Activated CD4-positive, alpha-beta T cell treated with anti-CD3 and anti-CD28 coated beads for 36 hours (primary cell): ENCODE results near the gene PARS2. TPM values are rescaled to one million over a fixed set of nuclear protein-coding genes. Genes with fewer than 3 reads are reported as not detected.

Experiments used
- ATAC-seq: fragments of 200-7000 bp; cut with Tn5 transposase; one replicate; pipeline ENCODE4 v1.10.0; 2021; ENCODE audit warnings: mild to moderate bottlenecking, moderate library complexity
- CTCF ChIA-PET: fragments of 350-600 bp; sonication (Branson Sonifier 250); formaldehyde crosslinking; loops from one replicate; lab custom pipeline; 2021; ENCODE audit warnings: antibody characterized with exemption; lab: Charles Lee
- POLR2A ChIA-PET: fragments of 350-600 bp; sonication (Branson Sonifier 250); formaldehyde crosslinking; loops from one replicate; lab custom pipeline; 2021; ENCODE audit warnings: antibody characterized with exemption, inconsistent platforms; lab: Charles Lee
- DNase-seq: peaks from one replicate; pipeline ENCODE4 v3.0.0-alpha.2; 2020
- H3K27ac Mint-ChIP-seq: one replicate; pipeline ENCODE4 v1.8.0; 2021; ENCODE audit warnings: mixed read lengths
- H3K27me3 Mint-ChIP-seq: one replicate; pipeline ENCODE4 v1.8.0; 2021; ENCODE audit warnings: mixed read lengths
- H3K36me3 Mint-ChIP-seq: one replicate; pipeline ENCODE4 v1.8.0; 2021; ENCODE audit warnings: low read depth, mixed read lengths
- H3K4me1 Mint-ChIP-seq: one replicate; pipeline ENCODE4 v1.8.0; 2021; ENCODE audit warnings: mixed read lengths
- H3K4me3 Mint-ChIP-seq: one replicate; pipeline ENCODE4 v1.8.0; 2021; ENCODE audit warnings: mild to moderate bottlenecking, moderate library complexity, mixed read lengths
- H3K9me3 Mint-ChIP-seq: one replicate; pipeline ENCODE4 v1.8.0; 2021; ENCODE audit warnings: low read depth, mixed read lengths
- intact Hi-C, 2 experiments: fragments of 100-400 bp; cut with DNase I in 1 of 2; cut with micrococcal nuclease in 1 of 2; formaldehyde crosslinking; loops; one replicate each; pipeline versions ENCODE4 v1.14.2 to v1.15.1; 2022 to 2024; cut with DNase I, micrococcal nuclease
- total RNA-seq, 2 experiments: library from RNA; stranded (reverse); gene quantifications; one replicate each; pipeline ENCODE4 v1.2.3, GENCODE V29; 2021

PARS2 gene
- total RNA-seq, 2 experiments from 2014 or later: 6.3 to 6.8 TPM

DNA sequence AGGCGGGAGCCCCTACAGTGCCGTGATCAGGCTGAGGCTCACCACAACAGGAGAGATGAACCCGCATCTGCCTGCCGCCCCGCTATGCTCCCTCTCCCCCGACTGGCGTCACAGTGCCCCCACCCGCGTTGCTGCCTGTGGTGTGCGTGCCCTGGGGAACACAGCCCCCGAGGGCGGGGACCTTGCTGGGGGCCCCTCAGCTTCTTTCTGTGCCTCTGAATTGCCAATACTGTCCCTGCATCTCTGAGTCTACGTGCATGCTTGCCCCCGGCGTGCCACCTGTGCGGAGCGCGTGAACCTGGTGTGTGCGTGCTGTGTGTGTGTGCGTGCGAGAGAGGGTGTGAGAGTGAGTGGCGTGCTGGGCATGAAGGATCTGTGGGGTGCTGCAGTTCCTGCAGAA lies 10.3 kb downstream of the PARS2 start:
- H3K36me3 Mint-ChIP-seq: peaks cover 15% of the 10 kb centered on the region
- CTCF ChIA-PET: no interaction called here
- DNase-seq: no peak
- no peak overlapping the region for H3K27ac Mint-ChIP-seq
- intact Hi-C loops: no loop called here
- H3K9me3 Mint-ChIP-seq: no peaks in the 10 kb centered on the region
- no peaks in the 10 kb centered on the region for H3K27me3 Mint-ChIP-seq
- H3K4me3 Mint-ChIP-seq: no peak overlapping the region
- POLR2A ChIA-PET: no interaction called here
- H3K4me1 Mint-ChIP-seq: no peaks in the 10 kb centered on the region
- no peak for ATAC-seq

DNA sequence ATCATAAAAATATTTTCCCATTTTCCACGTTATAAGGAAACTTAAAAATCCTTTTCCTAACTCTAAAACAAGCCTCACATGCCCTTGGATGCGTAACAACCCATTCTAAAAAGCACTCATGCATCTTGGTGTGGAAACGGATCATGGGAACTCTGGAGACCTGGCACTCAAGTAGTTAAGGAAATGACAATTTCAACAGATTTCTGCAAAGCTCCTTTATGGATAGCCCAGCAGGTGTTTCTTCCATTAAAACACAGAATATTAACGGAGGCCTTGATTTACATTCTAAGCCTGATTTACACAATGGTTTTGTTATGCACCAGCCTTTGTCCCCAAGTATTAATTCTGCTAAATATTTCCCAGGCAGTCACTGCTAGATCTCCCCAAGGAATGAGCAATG lies 12.9 kb downstream of the PARS2 start:
- Mint-ChIP-seq H3K9me3 (no peaks in the 10 kb centered on the region), H3K27me3 (no peaks in the 10 kb centered on the region), H3K36me3 (peaks cover 4% of the 10 kb centered on the region), H3K4me3 (no peak overlapping the region), H3K27ac (no peak overlapping the region), H3K4me1 (no peaks in the 10 kb centered on the region)
- CTCF ChIA-PET: interaction anchor here (0.6 to 0.9 kb wide), 4 partner anchors 27 to 262 kb away, joined by 3 read pairs; no protein-coding TSS in a partner anchor
- POLR2A ChIA-PET: no interaction called here
- intact Hi-C loops: no loop called here
- DNase-seq (no peak), ATAC-seq (no peak)

DNA sequence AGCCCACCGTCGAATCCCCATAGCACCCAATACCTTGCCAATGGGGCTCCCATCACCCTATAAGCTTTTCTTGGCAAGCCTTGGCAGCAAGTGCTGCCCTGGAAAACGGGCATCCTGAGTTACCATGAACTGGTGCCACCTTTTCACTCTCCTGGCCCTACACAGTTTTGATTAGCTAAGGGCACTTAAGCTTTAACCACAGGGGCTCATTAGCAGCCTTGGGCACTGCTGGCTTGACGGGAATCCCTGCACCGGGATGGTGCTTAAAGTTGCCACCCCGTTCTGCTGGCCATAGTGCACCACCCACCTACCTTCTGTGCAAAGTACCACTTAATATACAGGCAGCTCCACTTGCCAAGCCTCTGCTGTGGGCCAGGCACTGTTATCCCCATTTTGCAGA lies 13.7 kb downstream of the PARS2 start:
- H3K27ac Mint-ChIP-seq: no peak overlapping the region

DNA sequence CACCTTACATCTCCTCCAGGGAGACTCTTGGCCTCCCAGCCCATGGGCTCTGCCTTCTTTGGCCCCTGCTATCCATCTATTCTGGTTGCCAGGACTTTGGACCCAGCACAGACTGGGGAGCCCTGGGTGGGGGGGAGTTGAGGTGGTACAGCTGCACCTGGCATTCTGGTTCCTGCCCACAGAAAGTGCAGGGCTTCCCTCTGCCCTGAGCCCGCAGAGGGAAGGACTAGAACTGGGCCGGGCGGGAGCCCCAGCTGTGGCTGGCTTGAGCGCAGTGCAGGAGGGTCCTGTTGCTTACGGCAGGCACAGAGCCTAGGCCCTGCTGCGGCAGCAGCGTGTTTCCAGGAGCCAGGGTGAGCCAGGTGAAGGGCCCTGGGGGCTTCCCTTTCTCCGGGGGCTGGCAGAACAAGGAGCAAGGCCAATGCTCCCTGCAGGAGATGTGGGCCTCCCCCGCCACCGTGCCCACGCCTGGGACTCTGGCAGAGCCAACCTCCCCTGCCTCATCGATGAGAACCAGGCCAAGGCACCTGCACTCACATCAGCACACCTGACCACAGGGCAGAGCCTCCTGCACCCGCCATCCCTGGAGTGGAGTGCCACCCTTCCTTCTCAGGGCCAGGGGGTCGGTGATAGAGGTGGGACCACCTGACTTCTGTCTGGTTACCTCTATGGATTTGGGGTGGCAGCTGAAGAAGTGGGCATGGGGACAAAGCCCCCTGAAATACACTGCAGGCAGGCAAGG lies 16.1 kb downstream of the PARS2 start:
- Mint-ChIP-seq H3K4me3 (no peak overlapping the region), H3K36me3 (peaks cover 3% of the 10 kb centered on the region), H3K9me3 (no peaks in the 10 kb centered on the region), H3K27ac (no peak overlapping the region), H3K4me1 (no peaks in the 10 kb centered on the region), H3K27me3 (no peaks in the 10 kb centered on the region)
- ATAC-seq: no peak
- ChIA-PET CTCF (no interaction called here), POLR2A (no interaction called here)
- no peak for DNase-seq
- intact Hi-C loops: no loop called here

More for the DNA sequence above, 13.7 kb downstream of the PARS2 start:
- no peaks in the 10 kb centered on the region for H3K4me1 Mint-ChIP-seq
- ATAC-seq: no peak
- ChIA-PET CTCF (interaction anchor here (0.9 kb wide), 1 partner anchor 26 kb away, joined by 3 read pairs; no protein-coding TSS in a partner anchor), POLR2A (no interaction called here)
- DNase-seq: no peak
- H3K36me3 Mint-ChIP-seq: no peaks in the 10 kb centered on the region
- no peak overlapping the region for H3K4me3 Mint-ChIP-seq
- no peaks in the 10 kb centered on the region for H3K9me3 Mint-ChIP-seq
- no peaks in the 10 kb centered on the region for H3K27me3 Mint-ChIP-seq
- intact Hi-C loops: no loop called here

DNA sequence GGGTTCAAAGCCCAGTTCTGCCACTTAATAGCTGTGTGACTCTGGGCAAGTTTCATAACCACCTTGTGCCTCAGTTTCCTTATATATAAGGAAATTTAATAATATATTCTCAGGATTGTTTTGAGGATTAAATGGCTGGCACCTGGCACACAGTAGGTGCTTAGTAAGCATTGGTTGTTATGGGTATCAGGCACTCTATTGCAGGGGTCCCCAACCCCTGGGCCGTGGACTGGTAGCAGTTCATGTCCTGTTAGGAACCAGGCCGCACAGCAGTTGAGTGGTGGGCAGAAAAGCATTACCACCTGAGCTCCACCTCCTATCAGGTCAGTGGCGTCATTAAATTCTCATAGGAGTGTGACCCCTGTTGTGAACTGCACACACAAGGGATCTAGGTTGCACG lies 18.5 kb downstream of the PARS2 start:
- Mint-ChIP-seq H3K36me3 (peaks cover 14% of the 10 kb centered on the region), H3K27me3 (no peaks in the 10 kb centered on the region), H3K4me3 (no peak overlapping the region), H3K4me1 (no peaks in the 10 kb centered on the region), H3K9me3 (no peaks in the 10 kb centered on the region), H3K27ac (no peak overlapping the region)
- intact Hi-C loops: no loop called here
- ATAC-seq (no peak), DNase-seq (no peak)
- CTCF ChIA-PET: interaction anchor here (0.8 kb wide), 1 partner anchor 11 kb away, joined by 3 read pairs; no protein-coding TSS in a partner anchor
- POLR2A ChIA-PET: no interaction called here

DNA sequence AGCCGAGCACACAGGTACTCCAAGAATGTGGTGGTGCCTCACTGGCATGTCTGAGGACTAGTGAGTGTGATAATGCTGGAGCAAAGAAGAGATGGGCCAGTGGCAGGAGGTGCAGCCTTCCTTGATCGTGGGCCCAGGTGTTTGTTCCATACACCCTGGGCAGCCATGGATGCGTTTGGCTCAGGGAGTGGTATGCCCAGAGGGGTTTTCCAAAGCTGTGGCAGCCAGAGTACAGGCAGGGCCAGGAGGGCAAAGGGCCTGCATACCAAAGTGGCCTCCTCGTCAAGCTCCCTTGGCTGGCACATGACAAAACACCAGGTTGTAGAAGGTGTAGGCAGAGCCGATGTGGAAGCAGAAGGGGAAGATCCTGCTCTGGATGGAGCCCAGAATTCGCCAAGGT lies 19.0 kb downstream of the PARS2 start:
- ATAC-seq (no peak), DNase-seq (no peak)
- no peak overlapping the region for H3K4me3 Mint-ChIP-seq
- CTCF ChIA-PET: no interaction called here
- no peaks in the 10 kb centered on the region for H3K4me1 Mint-ChIP-seq
- no peaks in the 10 kb centered on the region for H3K27me3 Mint-ChIP-seq
- H3K36me3 Mint-ChIP-seq: peaks cover 18% of the 10 kb centered on the region
- no peak overlapping the region for H3K27ac Mint-ChIP-seq
- POLR2A ChIA-PET: no interaction called here
- H3K9me3 Mint-ChIP-seq: no peaks in the 10 kb centered on the region
- intact Hi-C loops: no loop called here

DNA sequence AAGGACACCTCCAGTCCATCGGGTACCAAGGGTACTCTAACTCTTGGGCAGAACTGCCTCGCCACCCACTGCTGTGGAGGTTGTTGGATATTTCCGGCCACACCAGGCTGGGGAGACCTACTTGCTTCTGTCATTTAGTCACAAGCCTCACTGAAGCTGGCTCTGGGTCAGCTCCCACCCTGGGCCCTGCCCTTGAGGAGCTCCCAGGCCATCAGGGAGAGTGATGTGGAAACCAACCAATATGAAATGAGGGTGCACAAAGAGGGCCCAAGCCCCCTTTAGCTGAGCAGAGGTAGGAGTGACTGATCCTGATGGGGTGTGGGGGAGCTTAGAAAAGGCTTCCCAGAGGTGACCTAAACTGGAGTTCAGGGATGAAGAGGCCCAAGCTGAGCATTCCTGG lies 19.6 kb downstream of the PARS2 start:
- no peaks in the 10 kb centered on the region for H3K9me3 Mint-ChIP-seq
- H3K4me1 Mint-ChIP-seq: no peaks in the 10 kb centered on the region
- DNase-seq: no peak
- H3K27ac Mint-ChIP-seq: no peak overlapping the region
- POLR2A ChIA-PET: no interaction called here
- CTCF ChIA-PET: no interaction called here
- ATAC-seq: no peak
- H3K4me3 Mint-ChIP-seq: no peak overlapping the region
- no peaks in the 10 kb centered on the region for H3K27me3 Mint-ChIP-seq
- intact Hi-C loops: no loop called here
- peaks cover 22% of the 10 kb centered on the region for H3K36me3 Mint-ChIP-seq

DNA sequence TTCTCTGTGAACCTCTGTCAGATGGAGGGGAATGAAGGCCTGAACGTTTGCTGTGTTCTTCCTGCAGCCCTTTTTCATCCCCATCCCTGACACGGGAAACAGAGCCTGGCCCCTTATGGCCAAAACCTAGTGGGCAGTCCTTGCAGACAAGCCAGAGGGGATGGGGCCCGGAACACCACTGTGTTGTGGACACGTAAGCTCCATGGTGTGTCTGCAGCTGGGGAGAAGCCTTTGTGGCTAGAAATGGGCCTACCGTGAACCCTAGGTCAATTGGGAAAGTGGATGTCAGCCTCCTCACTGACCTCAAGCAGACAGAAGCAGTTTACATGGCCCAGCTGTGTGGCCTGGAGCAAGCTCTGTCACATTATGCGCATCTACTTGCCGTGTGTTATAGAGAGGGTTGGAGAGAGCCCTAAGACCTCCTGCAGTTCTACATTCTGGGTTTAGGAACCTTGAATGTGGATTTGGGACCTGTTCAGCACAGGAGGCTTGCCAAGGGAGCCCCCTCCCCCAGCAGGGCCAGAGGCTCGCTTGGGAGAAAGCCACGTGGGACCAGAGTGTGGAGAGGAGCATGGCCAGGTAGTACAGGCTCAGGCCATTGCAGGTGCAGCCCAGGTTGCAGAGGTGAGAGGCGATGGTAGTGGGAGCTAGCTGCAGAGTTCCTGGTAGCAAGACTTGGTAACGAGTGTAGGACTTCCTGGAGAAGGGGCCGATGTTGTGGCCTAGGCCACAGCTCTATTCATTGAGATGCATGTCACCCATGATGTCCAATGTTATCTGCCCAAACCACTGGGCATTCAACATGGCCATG lies 20.7 kb downstream of the PARS2 start:
- H3K27ac Mint-ChIP-seq: no peak overlapping the region

DNA sequence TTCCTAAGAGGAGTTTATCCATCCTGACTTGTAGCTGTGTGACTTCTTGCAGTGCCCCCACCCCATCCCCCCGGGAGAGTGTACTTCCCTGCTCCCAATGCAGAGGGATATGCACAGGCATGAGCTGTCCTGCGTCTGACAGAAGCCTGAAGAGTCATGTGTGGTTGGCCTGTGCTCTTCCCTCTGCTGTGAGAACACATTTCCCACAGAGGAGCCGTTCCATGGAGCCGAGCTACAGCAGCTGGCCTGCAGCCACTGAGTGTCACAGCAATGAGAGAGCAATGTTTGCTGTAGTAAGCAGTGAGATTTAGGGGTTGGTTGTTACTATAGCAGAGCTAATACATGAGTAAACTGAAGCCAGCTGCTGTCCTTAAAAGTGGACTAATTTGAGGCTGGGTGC lies 22.0 kb downstream of the PARS2 start:
- H3K9me3 Mint-ChIP-seq: no peaks in the 10 kb centered on the region
- H3K27me3 Mint-ChIP-seq: no peaks in the 10 kb centered on the region
- H3K4me1 Mint-ChIP-seq: no peaks in the 10 kb centered on the region
- DNase-seq (no peak), ATAC-seq (no peak)
- H3K27ac Mint-ChIP-seq: no peak overlapping the region
- peaks cover 37% of the 10 kb centered on the region for H3K36me3 Mint-ChIP-seq
- no peak overlapping the region for H3K4me3 Mint-ChIP-seq
- POLR2A ChIA-PET: no interaction called here
- CTCF ChIA-PET: interaction anchor here (0.5 kb wide), 1 partner anchor 319 kb away, joined by 4 read pairs; no protein-coding TSS in a partner anchor
- intact Hi-C loops: no loop called here

More for the DNA sequence above, 20.7 kb downstream of the PARS2 start:
- POLR2A ChIA-PET: no interaction called here
- ATAC-seq (no peak), DNase-seq (no peak)
- Mint-ChIP-seq H3K27me3 (no peaks in the 10 kb centered on the region), H3K4me3 (no peak overlapping the region), H3K4me1 (no peaks in the 10 kb centered on the region), H3K9me3 (no peaks in the 10 kb centered on the region), H3K36me3 (peaks cover 28% of the 10 kb centered on the region)
- CTCF ChIA-PET: no interaction called here
- intact Hi-C loops: no loop called here

DNA sequence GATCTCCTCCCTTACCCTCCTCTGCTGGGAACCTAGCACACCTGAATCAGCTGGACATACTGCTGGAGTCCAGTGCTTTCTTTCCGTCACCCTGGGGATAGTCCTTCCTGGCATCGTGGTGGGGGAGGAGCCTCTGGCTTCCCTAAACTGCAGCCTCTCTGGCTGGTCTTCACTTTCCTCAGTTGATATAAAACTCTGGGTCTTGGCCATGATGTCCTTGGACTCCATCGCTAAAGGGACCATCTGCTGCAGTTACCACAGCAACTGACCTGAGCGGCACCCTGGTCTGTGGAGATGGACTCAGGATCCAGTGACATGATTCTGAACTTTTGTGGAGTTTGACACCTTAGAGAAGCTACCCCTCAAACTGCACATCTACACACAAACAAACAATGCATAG lies 22.8 kb downstream of the PARS2 start:
- ChIA-PET CTCF (interaction anchor here (0.5 kb wide), 1 partner anchor 318 kb away, joined by 4 read pairs; no protein-coding TSS in a partner anchor), POLR2A (no interaction called here)
- intact Hi-C loops: no loop called here
- Mint-ChIP-seq H3K27ac (no peak overlapping the region), H3K4me3 (no peak overlapping the region), H3K27me3 (no peaks in the 10 kb centered on the region), H3K9me3 (no peaks in the 10 kb centered on the region), H3K36me3 (peaks cover 45% of the 10 kb centered on the region), H3K4me1 (no peaks in the 10 kb centered on the region)
- no peak for ATAC-seq
- DNase-seq: no peak

DNA sequence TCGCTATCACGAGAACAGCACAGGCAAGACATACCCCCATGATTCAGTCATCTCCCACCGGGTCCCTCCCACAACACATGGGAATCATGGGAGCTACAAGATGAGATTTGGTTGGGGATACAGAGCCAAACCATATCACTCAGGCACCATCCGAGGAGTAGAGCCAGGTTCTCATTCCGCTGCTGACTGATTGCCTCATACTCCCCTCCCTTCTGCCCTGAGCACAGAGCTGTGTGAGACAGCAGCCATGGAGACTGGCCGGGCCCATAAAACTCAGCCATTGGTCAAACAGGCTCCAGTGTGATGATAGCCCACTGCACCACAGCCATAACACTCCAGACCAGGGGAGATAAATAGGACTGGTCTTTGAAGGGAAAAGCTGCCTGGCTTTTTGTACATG lies 26.1 kb downstream of the PARS2 start:
- H3K27ac Mint-ChIP-seq: no peak overlapping the region
- POLR2A ChIA-PET: no interaction called here

DNA sequence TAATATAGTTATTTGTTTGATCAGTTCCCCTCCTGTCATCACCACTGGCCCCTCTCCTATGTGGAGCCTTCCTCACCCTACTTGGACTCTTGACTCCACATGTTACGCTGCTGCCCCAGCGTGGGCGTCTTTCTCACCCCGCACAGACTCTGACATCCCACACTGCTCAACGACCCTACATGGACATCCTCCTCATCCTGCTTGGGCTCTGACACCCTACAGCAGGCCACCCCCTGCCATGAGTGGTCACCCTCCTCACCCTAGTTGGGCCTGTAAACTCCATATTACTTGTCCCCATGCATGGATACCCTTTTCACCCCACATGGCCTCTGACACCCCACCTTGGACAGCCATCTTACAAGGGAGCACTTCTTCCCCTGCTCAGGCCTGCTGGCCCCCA lies 27.6 kb downstream of the PARS2 start:
- Mint-ChIP-seq H3K27me3 (no peaks in the 10 kb centered on the region), H3K9me3 (no peaks in the 10 kb centered on the region), H3K4me3 (no peak overlapping the region), H3K36me3 (peaks cover 51% of the 10 kb centered on the region), H3K27ac (no peak overlapping the region), H3K4me1 (no peaks in the 10 kb centered on the region)
- ATAC-seq (no peak), DNase-seq (no peak)
- ChIA-PET POLR2A (no interaction called here), CTCF (no interaction called here)
- intact Hi-C loops: no loop called here

More for the DNA sequence above, 26.1 kb downstream of the PARS2 start:
- no peaks in the 10 kb centered on the region for H3K4me1 Mint-ChIP-seq
- peaks cover 53% of the 10 kb centered on the region for H3K36me3 Mint-ChIP-seq
- intact Hi-C loops: no loop called here
- H3K4me3 Mint-ChIP-seq: no peak overlapping the region
- DNase-seq (no peak), ATAC-seq (no peak)
- H3K27me3 Mint-ChIP-seq: no peaks in the 10 kb centered on the region
- CTCF ChIA-PET: interaction anchor here (0.8 kb wide), 2 partner anchors 63 to 958 kb away, joined by 3 to 4 read pairs; partner anchors contain the start of gene TTC22
- no peaks in the 10 kb centered on the region for H3K9me3 Mint-ChIP-seq
